NCI-H2196 treated with DMSO at 0.1 percent for 48 hours (cell line): ENCODE data around the gene TTC33.
"Not testable (repeated sequence)": the region's sequence is repeated elsewhere in the genome, so short reads cannot be mapped to it uniquely, and the experiment has no call there.

Experiments
- DNase-seq: peaks from one replicate; lab custom pipeline; 2025; ENCODE audit not compliant: unreplicated experiment; lab: John Stamatoyannopoulos, UW

Gene TTC33

GRCh38 chr5:40575921-40576320 lies 179.8 kb downstream of the TTC33 start:
- no peak for DNase-seq

GRCh38 chr5:40575411-40575810 lies 180.3 kb downstream of the TTC33 start:
- no peak for DNase-seq

- DNase-seq = no peak
These were observed 182.8 kb downstream of the TTC33 start for GRCh38 chr5:40572937-40573336.

- DNase-seq = no peak
These were observed 183.4 kb downstream of the TTC33 start for GRCh38 chr5:40572391-40572790.

- DNase-seq = no peak
These were observed 184.0 kb downstream of the TTC33 start for GRCh38 chr5:40571729-40572128.

GRCh38 chr5:40570408-40571129 lies 185.2 kb downstream of the TTC33 start:
- no peak for DNase-seq

- DNase-seq = no peak
These were observed 186.1 kb downstream of the TTC33 start for GRCh38 chr5:40569546-40570270.

- DNase-seq = no peak
These were observed 187.2 kb downstream of the TTC33 start for GRCh38 chr5:40568548-40568947.

- not testable (repeated sequence) for DNase-seq
These were observed 192.6 kb downstream of the TTC33 start for GRCh38 chr5:40563173-40563572.

GRCh38 chr5:40560474-40561110 lies 195.2 kb downstream of the TTC33 start:
- DNase-seq = no peak

- no peak for DNase-seq
These were observed 196.5 kb downstream of the TTC33 start for GRCh38 chr5:40559306-40559705.

- no peak for DNase-seq
These were observed 198.3 kb downstream of the TTC33 start for GRCh38 chr5:40557501-40557900.

- no peak for DNase-seq
These were observed 198.9 kb downstream of the TTC33 start for GRCh38 chr5:40556811-40557210.

GRCh38 chr5:40555886-40556285 lies 199.9 kb downstream of the TTC33 start:
- no peak for DNase-seq

GRCh38 chr5:40554813-40555212 lies 200.9 kb downstream of the TTC33 start:
- no peak for DNase-seq

GRCh38 chr5:40554054-40554453 lies 201.7 kb downstream of the TTC33 start:
- DNase-seq = no peak

GRCh38 chr5:40552981-40553380 lies 202.8 kb downstream of the TTC33 start:
- no peak for DNase-seq

- DNase-seq = no peak
These were observed 204.0 kb downstream of the TTC33 start for GRCh38 chr5:40551496-40552491.

GRCh38 chr5:40550481-40550880 lies 205.3 kb downstream of the TTC33 start:
- no peak for DNase-seq

- DNase-seq = no peak
These were observed 206.1 kb downstream of the TTC33 start for GRCh38 chr5:40549616-40550015.
